Type B pancreatic cell (in vitro differentiated cells): ENCODE data around the gene FCN2. TPM values are rescaled to one million over a fixed set of nuclear protein-coding genes. Genes with fewer than 3 reads are reported as not detected.
"Not testable (repeated sequence)": the region's sequence is repeated elsewhere in the genome, so short reads cannot be mapped to it uniquely, and the experiment has no call there.

Experiments
- DNase-seq: peaks from one replicate; pipeline ENCODE4 v3.0.0; 2021; ENCODE audit warnings: mixed read lengths; ENCODE audit not compliant: unreplicated experiment; ENCODE audit errors: extremely low spot score
- H3K27ac Mint-ChIP-seq: 2 replicates; pipeline ENCODE4 v1.8.0; 2021; ENCODE audit warnings: mild to moderate bottlenecking, mixed read lengths
- H3K27me3 Mint-ChIP-seq: 2 replicates; pipeline ENCODE4 v1.8.0; 2021; ENCODE audit warnings: mixed read lengths
- H3K36me3 Mint-ChIP-seq: 2 replicates; pipeline ENCODE4 v1.8.0; 2021; ENCODE audit warnings: mixed read lengths
- H3K4me1 Mint-ChIP-seq: one replicate; pipeline ENCODE4 v1.8.0; 2021; ENCODE audit warnings: mixed read lengths; ENCODE audit not compliant: unreplicated experiment
- H3K4me3 Mint-ChIP-seq: 2 replicates; pipeline ENCODE4 v1.8.0; 2021; ENCODE audit warnings: mild to moderate bottlenecking, mixed read lengths
- H3K9me3 Mint-ChIP-seq: 2 replicates; pipeline ENCODE4 v1.8.0; 2021; ENCODE audit warnings: mixed read lengths
- total RNA-seq: library from RNA; stranded (reverse); gene quantifications from 2 replicates; pipeline ENCODE4 v1.2.1, GENCODE V29; 2021; ENCODE audit warnings: low replicate concordance
- TF ChIP-seq, protein P1 (sequence below): fragments of 200-600 bp; sonication (generic); conservative IDR thresholded peaks from 2 replicates; pipeline ENCODE4 v1.5.0; 2021; ENCODE audit warnings: antibody characterized with exemption, mild to moderate bottlenecking

FCN2 gene
- total RNA-seq, 1 donor from 2014 or later = not detected

DNA sequence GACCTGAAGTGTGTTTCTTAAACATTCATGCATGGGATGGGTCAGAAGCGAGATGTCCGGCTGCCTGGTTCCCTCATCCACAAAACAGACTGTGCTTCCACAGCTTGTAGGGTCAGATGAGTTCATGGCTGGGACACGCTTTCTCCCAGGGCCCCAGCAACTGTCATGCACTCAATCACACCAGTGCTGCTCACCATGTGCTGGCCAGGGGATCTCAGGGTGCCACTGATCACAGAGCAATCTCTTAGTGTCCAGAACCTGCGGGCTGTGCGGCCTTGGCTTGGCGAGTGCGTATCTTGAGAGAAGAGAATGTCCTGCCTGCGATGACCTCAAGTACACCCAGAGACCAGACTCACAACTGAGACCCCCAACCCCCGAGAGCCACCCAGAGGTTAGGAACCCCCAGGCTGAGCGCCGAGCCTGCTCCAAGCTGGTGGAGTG is 26.0 kb upstream of the FCN2 start:
- TF ChIP-seq, protein P1, sequence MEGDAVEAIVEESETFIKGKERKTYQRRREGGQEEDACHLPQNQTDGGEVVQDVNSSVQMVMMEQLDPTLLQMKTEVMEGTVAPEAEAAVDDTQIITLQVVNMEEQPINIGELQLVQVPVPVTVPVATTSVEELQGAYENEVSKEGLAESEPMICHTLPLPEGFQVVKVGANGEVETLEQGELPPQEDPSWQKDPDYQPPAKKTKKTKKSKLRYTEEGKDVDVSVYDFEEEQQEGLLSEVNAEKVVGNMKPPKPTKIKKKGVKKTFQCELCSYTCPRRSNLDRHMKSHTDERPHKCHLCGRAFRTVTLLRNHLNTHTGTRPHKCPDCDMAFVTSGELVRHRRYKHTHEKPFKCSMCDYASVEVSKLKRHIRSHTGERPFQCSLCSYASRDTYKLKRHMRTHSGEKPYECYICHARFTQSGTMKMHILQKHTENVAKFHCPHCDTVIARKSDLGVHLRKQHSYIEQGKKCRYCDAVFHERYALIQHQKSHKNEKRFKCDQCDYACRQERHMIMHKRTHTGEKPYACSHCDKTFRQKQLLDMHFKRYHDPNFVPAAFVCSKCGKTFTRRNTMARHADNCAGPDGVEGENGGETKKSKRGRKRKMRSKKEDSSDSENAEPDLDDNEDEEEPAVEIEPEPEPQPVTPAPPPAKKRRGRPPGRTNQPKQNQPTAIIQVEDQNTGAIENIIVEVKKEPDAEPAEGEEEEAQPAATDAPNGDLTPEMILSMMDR = no peak
- H3K27me3 Mint-ChIP-seq = peaks cover 3% of the 10 kb centered on the region

DNA sequence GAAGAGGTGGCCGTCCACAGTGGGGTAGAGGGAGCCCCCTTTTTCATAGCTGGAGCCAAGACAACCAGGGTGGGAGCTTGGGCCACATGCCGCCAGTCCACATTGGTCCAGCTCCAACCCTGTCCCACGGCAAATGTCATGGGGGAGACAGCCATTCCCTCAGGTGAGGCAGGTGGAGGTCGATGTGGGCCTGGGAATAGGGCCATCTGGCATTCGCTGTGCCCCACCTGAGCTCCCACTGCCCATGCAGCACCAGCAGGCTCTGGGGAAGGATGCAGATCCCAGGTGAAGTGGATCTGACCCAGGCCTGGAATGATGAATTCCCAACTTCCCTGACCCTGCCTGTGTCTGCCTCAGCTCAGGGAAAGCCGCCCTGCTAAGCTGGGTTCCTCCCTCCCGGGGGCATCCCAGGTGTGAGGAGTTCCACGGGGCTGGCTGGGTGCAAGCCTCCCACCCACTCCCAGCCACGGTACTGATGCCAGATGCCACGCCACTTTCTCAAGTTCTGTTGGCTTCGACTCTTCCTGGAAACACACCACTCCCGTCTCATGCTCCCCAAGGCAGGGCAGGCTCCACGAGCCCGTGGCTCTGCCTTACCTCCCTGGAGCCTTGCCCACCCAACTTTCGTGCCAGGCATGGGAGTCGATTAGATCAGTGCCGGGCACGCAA is 25.2 kb upstream of the FCN2 start:
- no peaks in the 10 kb centered on the region for H3K9me3 Mint-ChIP-seq
- no peaks in the 10 kb centered on the region for H3K4me1 Mint-ChIP-seq
- peak; percentile 55 for DNase-seq
- peaks cover 3% of the 10 kb centered on the region for H3K27me3 Mint-ChIP-seq
- TF ChIP-seq, protein P1 = no peak
- no peak overlapping the region for H3K27ac Mint-ChIP-seq
- H3K36me3 Mint-ChIP-seq = no peaks in the 10 kb centered on the region
- H3K4me3 Mint-ChIP-seq = no peak overlapping the region

More for the DNA sequence above, 26.0 kb upstream of the FCN2 start:
- H3K27ac Mint-ChIP-seq = no peak overlapping the region
- H3K4me3 Mint-ChIP-seq = no peak overlapping the region
- no peaks in the 10 kb centered on the region for H3K36me3 Mint-ChIP-seq
- H3K4me1 Mint-ChIP-seq = no peaks in the 10 kb centered on the region
- peak; percentile 62 for DNase-seq
- H3K9me3 Mint-ChIP-seq = no peaks in the 10 kb centered on the region

DNA sequence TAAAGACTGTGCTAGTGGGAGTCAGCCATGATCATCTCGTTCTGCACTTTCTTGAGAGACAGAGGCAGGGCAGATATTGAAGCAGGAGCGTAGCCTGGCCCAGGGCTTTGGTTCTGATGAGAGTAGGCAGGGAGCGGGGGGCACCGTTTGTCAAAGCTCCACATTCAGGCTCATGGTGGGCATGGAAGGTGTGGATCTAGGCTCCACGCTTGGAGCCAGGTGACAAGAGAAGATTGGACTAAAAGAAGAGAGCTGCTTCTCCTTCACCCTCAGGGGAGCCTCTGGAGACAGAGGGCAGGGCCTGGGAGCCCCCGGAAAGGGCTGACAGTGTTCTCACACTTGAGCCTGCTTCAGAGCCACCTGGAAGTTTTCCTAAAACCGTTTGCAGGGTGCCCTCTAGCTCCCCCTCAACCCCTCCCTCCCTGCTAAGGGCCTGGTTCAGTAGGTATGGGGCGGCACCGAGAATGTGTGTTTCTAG is 24.7 kb upstream of the FCN2 start:
- no peak overlapping the region for H3K27ac Mint-ChIP-seq
- H3K4me1 Mint-ChIP-seq = no peaks in the 10 kb centered on the region
- no peaks in the 10 kb centered on the region for H3K9me3 Mint-ChIP-seq
- H3K36me3 Mint-ChIP-seq = no peaks in the 10 kb centered on the region
- TF ChIP-seq, protein P1 = no peak
- peak; percentile 45 for DNase-seq
- peaks cover 3% of the 10 kb centered on the region for H3K27me3 Mint-ChIP-seq
- no peak overlapping the region for H3K4me3 Mint-ChIP-seq

DNA sequence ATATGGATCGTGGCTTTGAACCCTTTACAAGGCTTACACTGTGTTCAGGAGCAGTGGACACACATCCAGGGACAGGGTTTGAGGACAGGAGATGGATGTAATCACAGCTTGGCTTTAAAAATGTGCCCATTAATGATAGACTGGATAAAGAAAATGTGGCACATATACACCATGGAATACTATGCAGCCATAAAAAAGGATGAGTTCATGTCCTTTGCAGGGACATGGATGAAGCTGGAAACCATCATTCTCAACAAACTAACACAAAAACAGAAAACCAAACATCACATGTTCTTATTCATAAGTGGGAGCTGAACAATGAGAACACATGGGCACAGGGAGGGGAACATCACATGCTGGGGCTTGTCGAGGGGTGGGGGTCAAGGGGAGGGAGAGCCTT is 23.2 kb upstream of the FCN2 start:
- H3K36me3 Mint-ChIP-seq, H3K27ac Mint-ChIP-seq, H3K4me3 Mint-ChIP-seq, DNase-seq, H3K9me3 Mint-ChIP-seq, H3K4me1 Mint-ChIP-seq, H3K27me3 Mint-ChIP-seq: not testable (repeated sequence)

DNA sequence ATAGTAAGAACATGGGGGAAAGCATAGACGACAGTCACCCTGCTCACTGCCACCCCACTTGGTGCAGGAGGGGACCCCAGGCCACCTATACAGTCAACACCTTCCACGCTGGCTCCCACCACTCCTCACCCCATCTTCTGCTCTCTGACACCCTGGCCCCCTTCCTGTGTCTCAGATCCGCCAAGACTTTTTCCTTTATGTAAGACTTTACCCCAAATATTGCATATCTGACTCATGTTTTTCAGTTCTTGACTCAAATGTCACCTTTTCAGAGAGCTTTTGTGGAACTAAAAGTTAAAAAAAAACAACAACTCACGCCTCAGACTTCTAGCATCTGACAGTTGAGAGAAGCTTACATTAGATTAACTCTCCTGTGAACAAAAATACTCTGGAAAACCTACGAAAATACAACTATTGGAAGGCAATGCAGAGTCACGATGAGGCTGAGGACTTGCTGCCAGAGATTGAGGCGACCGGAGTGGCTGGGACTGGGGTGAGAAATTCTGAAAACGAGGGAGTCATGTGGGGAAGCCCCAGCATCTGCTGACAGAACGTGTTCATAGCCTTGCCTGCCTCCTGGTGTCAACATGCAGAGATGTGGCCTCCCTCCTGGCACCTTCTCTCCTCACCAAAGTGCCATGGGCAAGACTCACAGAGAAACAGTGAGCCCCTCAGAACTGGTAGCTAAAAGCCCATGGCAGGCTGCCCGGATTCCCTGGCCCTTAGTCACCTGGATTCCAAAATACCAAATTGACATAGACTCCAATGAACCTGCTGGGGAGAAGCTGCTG is 22.4 kb upstream of the FCN2 start:
- peak; percentile 58 for DNase-seq
- H3K27me3 Mint-ChIP-seq = peaks cover 6% of the 10 kb centered on the region
- H3K9me3 Mint-ChIP-seq = no peaks in the 10 kb centered on the region
- no peak overlapping the region for H3K4me3 Mint-ChIP-seq
- H3K27ac Mint-ChIP-seq = no peak overlapping the region
- H3K36me3 Mint-ChIP-seq = no peaks in the 10 kb centered on the region
- TF ChIP-seq, protein P1 = no peak
- no peaks in the 10 kb centered on the region for H3K4me1 Mint-ChIP-seq

DNA sequence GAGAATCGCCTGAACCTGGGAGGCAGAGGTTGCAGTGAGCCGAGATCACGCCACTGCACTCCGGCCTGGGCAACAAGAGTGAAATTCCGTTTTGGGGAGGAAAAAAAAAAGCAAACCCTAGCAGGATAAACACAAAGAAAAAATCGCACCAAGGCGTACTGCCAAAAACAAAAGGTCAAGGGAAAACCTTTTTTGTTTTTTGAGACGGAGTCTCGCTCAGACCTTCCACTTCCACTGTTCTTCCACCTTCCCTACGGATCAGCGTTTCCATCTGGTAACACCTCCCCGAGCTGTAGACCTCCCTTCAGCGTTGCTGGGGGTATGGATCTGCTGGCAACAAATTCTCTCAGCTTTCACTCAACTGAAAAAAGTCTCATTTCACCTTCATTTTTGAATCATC is 20.1 kb upstream of the FCN2 start:
- TF ChIP-seq, protein P1 = no peak
- peaks cover 6% of the 10 kb centered on the region for H3K27me3 Mint-ChIP-seq
- no peaks in the 10 kb centered on the region for H3K4me1 Mint-ChIP-seq
- no peaks in the 10 kb centered on the region for H3K36me3 Mint-ChIP-seq
- H3K9me3 Mint-ChIP-seq = no peaks in the 10 kb centered on the region
- no peak overlapping the region for H3K4me3 Mint-ChIP-seq
- H3K27ac Mint-ChIP-seq = no peak overlapping the region
- DNase-seq = peak; percentile 27
